GM18502 (cell line): Measurements from ENCODE around the gene CTIF.

Experiments used
- ATAC-seq: cut with Tn5 transposase; IDR thresholded peaks from one replicate; pipeline ENCODE4 v1.9.1; 2021; ENCODE audit warnings: mild to moderate bottlenecking; ENCODE audit not compliant: unreplicated experiment, poor library complexity

The CTIF gene

DNA sequence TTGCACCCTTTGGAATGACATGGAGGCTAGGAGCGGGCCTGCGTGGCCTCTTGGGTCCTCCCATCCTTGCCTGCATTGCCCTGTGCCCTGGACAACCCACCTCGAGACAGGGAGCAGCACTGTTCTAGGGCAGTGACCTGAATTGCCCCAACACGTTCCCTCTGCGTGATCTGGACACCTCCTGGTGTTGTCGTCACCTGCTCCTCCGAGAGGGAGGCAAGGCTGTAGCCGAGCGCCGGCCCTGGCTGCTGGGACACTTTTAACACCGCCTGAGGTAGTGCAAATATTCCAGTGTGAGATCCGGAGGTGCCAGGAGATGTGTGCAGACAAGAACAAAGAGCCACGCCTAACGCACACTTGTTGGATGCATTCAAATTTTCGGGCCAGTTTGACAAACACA is 280.4 kb downstream of the CTIF start:
- no peak for ATAC-seq

DNA sequence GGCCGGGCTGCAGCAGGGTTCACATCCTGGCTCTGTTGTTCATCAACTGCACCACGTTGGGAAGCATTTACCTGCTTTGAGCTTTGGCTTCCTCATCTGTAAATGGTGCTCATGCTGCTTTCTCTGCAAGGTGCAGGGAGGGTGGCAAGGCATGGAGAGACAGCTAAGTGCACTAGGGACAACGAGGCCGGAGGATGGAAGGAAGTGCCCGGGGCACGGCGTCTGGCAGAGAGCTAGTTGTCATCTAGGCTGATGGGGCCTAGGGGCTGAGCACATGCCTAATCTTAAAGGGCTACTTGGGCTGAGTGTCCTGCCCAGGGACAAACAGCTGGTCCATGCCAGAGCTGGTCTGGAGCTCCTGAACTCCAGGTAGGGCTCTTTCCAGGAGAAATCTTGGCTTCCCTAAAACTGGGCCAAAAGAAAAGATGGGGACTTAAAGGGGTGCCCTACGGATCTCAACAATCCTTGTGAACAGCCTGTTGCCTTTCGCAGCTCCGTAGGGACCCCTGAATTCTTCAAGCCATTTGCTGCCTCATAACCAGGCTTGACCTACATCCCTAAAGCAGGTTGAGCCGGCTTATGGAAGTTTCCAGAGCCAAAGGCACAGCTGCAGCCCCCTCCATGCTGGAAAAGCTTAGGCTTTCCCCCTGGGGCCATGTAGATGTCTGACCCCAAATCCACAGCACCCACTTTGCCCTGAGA is 281.1 kb downstream of the CTIF start:
- no peak for ATAC-seq

DNA sequence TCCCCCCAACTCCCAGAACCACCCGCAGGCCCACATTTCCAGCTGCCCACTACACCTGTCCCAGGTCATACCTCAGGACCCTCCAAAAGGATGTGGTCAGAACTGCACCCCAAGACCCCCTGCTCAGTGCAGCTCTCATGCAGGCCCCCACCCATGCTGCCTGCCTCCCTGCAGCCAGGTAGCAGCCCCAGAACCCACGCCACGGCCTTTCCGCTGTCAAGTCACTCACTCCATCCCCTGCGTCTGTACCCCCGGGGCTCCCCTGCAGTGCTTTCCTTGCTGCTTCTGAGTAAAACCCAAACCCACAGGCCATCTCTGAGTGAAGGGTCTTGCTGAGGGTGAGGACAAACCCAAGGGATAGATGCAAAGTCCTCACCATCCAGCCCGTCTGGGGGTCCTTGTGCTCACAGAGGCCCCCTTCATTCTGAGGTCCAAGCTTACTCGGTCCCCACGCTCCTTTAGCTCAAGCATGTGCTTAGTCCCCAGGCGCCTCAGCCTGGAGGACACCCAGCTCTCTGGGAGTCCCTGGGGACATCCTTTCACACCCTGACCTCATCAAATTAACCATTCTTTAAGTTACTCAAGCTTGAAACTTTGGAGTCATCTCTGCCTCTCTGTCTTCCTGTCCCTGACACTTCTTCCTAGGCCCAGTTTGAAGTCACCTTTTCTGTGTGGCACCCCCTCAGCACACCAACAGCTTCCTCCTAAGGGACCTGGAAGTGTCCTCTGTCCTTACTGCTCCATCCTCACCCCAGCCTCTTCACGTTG is 281.8 kb downstream of the CTIF start:
- ATAC-seq = peak; percentile 96

DNA sequence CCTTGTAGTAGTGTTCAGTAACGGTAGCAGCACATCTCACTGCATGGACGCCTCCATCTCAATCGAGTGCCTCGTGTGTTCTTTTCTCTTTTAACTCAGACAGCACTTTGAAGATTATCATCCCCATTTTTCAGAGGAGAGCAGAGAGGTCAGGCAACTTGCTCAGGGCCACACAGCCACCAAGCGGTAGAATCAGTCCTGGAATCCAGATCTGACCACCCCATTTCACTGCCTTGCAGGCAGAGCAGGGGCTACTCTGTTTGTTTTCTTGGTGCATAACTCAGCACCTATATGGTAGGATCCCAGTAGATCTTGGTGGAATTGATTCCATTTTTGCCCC is 282.4 kb downstream of the CTIF start:
- peak; percentile 13 for ATAC-seq

DNA sequence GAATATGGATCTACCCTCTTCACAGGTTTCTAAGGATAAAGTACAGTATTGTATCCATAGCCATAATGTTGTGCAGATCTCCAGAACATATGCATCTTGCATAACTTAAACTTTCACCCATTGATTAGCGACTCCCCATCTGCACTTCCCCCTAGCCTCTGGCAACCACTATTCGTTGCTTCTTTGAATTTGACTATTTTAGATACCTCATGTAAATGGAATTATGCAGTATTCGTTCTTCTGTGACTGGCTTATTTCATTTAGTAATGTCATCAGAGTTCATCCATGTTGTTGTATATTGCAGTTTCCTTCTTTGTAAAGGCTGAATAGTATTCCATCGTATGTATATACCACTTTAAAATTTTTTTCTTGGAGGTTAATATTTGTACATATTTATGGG is 283.0 kb downstream of the CTIF start:
- no peak for ATAC-seq

DNA sequence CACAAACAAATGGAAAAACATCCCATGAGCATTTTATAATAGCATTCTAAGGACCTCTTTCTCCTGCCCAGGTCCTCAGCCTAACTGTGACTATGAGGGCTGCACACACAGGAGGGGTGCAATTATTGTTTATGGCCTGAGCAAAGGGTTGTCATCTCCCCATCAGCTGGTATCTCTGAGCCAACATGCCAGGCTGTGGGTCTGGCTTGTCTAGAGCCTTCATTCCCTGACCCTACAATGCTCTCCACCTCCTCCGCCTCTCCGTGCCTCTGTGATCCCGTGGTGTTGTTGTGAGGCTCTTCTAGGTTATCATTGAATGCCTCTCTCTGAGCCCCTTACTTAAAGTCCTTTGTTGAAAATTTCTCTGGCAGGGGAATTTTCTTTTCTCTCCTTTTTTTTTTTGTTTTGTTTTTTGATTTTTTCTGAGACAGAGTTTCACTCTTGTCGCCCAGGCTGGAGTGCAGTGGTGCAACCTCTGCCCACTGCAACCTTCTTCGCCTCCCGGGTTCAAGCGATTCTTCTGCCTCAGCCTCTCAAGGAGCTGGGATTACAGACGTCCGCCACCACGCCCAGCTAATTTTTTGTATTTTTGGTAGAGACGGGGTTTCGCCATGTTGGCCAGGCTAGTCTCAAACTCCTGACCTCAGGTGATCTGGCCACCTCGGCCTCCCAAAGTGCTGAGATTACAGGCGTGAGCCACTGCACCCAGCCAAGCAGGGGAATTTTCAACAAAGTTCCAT is 285.6 kb downstream of the CTIF start:
- ATAC-seq = no peak

DNA sequence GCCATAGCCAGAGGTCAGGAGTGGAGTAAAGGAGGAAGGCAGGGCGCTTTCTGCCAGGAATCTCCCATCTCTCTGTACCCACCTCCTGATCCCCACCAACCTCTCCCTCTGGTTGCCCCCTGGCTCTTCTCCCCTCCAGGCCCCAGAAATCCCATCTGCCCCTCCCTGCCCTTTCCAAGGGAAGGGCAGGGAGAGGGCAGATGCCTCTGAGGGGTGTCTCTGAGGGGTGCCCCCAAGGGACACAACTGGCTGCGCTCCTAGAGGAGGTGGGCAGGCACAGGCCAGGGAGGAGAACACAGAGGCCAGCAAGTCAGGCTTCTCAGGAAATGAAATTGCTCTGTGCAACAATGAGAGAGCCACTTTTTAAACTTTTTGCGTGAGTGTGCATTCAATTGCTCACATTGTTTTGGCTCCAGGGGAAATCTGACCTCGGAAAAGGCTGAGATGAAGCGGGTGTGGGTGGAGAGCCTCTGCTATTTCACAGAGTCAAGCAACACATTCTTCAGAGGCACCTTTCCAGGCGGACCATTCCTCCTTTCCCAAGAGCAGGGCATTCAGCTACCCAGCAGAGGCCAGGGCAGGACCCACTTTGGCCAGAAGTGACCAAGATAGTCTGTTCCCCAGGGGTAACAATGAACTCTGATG is 286.4 kb downstream of the CTIF start:
- no peak for ATAC-seq

DNA sequence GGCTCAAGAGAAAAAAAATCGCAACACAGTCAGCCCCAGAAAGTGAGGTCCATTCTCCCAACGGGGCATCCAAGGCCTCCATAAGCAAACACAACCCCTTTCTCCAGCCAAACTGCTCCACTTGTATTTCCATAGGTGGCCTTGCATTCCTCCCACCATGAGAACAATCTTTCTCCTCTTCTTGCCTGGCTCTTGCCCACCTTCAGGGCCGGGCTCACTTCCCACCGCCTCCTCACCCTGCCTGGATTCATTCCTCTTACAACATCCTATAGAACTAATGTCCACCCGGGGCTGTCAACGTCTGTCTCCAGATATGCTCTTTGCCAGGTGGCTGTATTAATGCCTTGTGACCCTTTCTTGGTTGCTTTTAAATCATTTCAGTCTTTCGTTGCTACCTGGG is 287.4 kb downstream of the CTIF start:
- no peak for ATAC-seq

DNA sequence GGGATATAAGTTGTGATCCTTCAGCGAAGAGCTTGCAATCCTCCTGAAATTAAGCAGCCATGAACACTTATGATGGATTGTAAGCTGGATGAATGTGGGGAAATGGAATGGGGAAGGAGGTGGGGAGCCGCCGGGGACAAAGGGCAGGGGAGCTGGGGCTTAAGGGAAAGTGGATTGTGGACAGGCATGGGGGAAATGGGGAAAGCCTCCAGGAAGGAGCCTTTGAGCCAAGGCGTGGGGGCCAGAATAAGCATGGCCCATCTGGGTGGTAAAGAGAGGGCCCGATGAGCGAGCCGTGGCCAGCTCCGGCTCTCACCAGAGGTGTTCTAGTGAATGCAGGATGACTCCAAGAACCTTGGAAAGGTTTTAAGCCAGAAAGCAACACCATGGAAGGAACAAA is 288.0 kb downstream of the CTIF start:
- no peak for ATAC-seq

DNA sequence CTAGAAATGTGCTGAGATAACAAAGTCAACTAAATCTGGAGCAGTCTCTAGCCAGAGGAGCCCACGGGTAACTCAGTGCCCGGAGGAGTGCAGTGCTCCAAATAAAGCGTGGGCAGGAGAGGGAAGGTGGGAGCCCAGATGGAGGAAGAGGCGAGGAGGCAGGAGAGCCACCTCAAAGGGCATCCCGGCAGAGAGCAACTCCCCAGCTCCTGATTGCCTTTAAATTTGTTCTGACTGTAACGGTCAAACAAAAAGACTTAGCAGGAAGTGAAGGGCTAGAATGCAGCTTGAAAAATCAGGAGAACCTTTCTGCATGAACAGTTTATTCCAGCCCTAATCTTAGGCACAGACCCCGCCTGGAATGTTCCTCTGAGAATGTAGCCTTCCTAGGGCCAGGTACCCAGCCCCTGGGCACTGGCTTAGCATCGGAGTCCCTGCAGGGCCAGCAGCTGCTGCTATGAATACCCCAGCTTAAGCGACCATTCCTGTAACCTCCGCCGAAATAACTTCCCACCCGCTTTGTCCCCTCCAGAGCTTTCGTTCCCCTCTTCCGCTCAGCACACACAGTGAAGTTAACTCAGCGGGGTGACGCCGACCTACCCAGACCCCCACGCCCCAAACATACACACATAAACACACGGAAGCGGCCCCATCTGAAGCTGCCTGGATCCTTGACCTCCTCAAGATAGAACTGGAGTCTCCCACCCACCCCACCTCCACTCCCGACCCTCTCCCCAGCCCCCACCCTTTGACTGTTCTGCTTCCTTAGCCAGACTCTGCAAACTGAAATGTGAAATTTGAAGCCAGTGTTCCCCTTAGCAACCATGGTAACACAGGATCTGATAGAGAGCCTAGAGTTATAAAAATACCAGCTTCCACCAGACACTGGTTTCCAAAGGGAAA is 288.7 kb downstream of the CTIF start:
- no peak for ATAC-seq

DNA sequence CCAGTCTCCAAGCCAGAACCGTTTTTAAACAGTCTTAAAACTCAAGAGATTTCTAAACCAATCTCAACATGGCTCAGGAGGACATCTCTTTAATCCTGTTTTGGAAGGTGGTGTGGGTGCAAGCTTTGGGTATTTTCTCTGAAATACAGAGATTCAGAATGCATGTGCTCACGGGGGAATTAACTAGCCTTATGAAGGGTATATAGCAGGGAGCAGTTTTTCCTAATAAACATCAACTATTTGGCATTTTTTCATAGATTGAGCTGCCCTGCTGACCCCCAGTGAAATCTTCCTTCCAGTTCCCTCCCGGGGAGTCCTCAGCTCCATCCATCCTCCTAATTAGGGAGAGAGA is 289.3 kb downstream of the CTIF start:
- ATAC-seq = no peak

DNA sequence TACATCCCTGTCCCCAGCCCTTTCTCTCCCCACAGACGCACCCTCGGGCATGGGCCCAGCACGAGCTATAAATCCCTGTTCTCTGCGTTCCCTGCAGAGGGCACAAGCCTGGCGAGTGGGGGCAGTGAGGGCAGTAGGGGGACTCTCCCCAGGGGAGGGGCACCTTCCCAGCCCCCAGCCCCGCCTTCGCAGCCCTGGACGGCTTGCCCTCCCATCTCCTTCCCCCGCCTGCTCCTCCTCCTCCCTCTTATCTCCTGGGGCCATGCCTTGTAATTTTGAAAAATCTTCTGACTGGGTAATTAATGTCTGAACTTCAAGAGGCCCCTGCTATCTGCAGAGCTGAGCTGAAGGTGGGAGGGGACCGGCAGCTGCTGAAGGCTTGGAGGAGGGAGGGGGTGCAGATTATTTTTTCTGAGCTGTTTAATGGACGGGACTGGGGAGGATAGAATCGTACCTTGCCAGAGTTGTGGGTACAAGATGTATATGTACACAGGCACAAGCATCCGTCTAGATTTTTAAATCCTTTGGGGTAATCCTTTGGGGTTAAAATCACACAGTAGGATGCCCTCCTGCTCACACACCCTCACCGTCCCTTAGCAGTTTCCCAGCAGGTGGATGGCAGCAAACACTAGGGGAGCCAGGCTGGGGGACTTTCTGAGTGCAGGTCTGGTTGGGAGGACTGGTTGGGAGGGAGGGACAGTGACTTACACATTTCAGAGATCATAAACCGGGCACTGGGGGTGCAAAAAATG is 290.0 kb downstream of the CTIF start:
- ATAC-seq = no peak

DNA sequence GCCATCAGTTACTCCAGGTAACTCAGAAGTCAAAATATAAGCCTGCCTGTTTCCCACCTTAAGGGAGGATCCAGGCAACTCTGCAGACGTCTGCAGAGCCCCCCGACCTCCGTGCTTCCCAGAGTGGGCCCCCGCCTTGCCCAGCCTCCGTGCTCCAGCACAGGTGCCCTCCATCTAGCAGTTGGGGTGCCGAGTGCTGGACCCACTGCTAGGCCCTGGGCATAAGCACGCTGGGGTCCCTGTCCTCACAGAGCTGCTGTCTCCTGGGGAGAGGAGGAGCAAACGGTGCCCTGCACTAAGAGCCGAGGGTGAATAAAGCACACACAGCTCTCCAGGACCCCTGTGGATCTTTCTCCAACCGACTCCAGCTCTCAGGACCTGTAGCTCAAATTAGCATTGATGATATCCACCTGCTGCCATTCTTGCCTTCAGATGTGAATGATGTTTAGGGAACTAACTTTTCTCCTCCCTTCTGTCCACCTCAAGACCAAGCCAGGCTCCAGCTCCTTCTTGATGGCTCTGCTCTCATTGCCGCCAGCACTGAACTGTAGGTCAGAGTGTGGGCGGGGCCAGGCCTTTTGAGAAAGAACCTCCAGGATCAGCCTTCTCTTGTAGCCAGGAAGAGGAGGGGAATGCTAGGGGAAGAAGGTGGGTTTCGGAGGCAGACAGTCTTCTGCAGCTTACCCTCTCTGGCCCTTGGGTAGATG is 290.8 kb downstream of the CTIF start:
- ATAC-seq = no peak

DNA sequence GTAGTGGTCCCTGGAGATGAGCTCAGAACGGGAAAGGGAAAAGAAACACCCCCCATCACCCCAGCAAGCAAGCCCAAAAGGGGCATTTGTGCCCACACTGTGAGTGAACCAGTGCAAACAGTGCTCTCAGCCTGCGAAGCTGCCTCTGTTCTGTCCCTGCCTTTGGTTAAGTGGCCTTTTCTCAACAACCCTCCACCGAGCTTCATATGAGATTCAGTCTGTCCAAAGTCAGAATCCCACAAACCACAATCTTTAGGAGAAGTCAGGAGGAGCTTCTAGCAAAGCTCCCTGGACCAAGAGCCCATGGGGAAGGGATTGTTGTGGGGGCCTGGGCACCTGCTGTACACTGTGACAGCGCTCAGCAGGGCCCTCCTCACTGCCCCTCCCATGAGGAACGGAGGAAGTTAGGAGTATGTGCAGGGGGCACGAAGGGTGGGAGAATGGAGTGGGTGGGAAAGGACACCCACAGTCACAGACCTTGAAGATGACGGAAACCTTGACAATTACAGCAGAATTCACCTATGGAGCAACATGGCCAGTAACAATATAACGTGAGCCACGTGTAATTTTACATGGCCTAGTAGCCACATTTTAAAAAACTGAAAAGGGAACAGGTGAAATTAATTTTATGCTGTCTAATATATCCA is 292.4 kb downstream of the CTIF start:
- no peak for ATAC-seq

DNA sequence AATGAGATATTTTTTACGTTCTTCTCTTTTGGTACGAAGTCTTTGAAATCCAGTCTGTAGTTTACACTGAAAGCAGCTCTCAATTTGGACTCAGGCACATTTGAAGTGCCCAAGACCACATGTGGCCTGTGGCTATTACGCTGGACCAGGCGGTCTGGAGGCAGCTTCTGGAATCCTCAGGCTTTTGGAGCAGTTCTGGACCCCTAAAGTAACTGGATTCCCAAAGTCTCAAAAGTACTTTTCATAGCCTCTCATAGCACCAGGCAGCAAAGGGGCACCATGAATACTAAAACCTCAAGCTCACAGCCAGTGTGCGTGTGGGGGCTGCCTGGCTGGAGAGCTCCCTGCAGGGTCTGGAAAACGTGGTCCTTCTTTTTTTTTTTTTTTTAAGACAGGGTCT is 293.0 kb downstream of the CTIF start:
- ATAC-seq = no peak

DNA sequence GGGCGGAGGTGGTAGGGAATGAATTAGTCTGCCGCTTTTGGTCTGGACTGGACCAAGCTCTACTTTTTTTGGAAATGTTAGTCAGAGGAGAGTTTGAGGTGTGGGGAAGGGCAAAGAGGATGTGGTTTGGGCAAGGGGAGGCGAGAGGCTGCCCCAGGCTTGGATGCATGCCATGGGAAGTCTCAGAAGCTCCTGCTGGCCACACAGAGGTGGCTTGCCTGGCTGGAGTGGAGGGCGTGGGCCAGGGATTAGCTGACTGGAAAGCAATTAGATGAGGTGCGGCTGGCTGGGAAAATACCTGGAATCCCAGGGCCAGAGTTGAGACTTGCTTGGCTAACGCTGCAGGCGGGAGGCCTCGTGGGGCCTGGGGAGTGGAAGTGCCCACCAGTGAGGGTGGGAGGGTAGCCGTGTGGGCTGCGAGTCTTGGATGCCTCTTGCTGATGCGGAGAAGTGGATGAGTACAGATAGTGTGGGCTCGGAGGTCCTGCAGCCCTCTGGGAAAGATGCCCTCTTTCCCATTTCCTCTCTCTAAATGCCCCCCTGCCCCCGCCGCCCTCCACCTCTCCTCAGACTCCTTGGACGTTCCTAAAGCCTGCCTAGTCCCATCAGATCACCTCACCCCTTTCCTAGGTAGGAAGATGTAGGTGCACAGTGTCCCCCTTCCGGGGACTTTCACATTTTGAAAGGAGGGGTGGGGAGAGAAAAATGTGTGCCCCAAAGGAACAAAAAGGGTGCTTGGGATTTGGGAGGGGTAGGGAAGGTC is 294.3 kb downstream of the CTIF start:
- no peak for ATAC-seq

DNA sequence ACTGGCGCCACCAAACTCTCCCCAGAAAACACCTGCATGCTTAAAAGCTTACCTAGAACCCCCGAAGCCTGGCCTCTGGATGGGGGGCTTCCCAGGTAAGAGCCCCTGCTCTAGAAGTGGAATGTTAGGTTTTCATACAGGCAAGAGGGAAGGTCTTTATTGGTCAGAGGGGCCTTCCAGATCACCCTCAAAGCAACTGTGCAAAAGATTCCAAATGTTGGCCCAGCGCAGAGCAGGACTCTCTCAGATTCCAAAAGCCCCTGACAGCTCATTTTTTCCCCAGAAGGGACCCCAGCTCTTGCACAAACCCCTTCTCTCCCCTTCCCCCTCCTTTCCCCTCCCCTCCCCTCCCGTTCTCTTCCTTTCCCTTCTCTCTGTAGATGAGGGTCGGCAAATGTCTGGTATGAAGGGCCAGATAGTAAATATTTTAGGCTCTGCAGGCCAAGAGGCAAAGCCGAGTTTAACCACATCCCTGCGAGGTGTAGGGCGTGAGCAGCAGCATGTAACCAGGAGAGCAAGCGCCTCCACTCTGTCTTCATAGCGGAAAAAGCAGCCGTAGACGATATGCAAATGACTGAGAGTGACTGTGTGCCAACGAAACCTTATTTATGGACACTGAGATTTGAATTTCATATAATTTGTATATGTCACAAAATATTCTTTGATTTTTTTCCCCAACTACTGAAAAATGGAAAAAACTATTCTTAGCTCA is 295.0 kb downstream of the CTIF start:
- ATAC-seq = peak; percentile 80
